LoVo (cell line): ENCODE data around the gene PFN3.
A peak's percentile ranks its signal among the peaks of the same experiment; 100 is the strongest.
"Not testable (repeated sequence)": the region's sequence is repeated elsewhere in the genome, so short reads cannot be mapped to it uniquely, and the experiment has no call there.

ENCODE experiments used
- DNase-seq: peaks from one replicate; pipeline ENCODE4 v3.0.0-alpha.2; 2016; ENCODE audit warnings: low spot score

Gene PFN3

GRCh38 chr5:177393206-177393765 is 7.2 kb downstream of the PFN3 start:
- DNase-seq: no peak

DNA sequence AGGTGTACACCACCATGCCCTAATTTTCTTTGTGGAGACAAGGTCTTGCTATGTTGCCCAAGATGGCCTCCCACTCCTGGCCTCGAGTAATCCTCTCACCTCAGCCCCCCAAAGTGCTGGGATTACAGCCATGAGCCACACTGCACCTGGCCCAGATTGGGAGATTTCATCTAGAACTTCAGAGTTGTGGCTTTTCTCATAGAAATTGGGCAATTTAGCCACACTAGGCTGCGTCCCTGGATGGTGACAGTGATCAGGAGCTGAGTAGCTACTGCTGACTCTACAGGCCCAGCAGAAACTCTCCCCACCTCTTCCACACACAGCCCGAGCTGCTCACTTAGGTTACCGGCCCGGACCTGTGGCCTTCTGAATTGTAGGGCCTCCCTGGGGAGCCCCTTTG is 7.7 kb downstream of the PFN3 start:
- no peak for DNase-seq

DNA sequence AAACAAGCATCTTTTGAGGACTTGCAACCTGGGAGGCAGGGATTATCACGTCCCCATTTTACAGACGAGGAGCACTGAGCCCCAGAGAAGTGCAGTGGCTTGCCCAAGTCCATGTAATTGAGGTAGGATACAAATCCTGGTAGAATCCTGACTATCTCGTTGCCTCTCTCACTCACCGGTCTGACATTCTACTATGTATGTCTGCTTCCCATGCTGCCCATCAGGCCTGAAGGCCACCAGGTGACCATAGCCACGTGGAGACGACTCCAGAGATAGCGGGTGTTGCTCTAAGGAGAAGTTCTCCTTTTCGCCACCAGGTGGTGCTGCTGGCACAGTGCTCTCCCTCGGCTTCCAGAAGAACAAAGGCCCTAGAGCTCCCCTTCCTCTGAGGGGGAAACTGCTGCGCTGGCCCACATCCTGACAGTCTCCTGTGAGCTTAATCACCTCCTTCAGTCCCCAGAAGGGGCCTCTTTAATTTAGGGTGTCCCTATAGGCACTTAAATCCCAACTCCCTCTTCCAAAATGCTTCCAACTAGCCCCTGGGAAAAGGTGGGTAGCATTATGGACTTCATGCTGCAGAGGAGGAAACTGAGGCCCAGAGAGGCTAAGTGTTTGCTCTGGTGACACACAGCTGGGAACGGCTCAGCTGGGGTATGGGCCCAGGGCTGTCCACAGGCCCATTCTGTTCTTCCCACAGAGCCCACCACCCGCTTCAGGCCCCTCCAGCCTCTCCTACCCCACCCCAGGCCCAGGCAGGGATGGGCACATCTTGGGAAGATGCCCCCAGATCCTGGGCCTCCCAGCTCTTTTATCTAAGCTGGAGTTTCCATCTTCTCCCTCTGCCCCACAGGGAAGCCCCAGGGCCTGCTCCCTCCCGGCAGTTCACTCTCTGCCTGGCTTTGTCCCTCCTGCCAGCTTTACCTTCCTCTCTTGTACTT is 9.8 kb downstream of the PFN3 start:
- peak; percentile 87 for DNase-seq

- DNase-seq: no peak
These were observed 11.0 kb downstream of the PFN3 start for GRCh38 chr5:177389241-177390169.

DNA sequence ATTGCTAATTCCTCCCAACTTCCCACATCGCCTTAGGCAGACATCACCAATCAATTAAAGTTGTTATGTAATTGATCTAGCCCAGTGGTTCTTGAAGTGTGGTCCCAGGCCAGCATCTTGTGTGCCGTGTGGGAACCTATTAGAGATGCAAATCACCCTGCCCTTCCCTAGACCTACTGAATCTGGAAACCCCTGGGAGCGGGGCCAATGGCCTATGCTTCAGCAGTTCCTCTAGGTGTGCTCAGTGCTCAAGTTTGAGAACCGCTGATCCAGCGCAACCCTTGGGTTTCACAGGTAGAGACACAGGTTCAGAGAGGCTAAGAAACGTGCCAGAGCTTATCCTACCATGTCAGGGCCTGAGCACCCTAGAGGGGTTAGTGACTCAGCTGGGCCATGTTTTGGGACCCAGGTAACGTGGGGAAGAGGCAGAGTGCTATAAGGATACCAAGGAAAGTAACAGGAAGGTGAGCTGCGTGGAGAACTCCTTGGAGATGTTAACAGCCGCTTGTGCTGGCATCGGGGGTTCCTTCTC is 11.9 kb downstream of the PFN3 start:
- no peak for DNase-seq

DNA sequence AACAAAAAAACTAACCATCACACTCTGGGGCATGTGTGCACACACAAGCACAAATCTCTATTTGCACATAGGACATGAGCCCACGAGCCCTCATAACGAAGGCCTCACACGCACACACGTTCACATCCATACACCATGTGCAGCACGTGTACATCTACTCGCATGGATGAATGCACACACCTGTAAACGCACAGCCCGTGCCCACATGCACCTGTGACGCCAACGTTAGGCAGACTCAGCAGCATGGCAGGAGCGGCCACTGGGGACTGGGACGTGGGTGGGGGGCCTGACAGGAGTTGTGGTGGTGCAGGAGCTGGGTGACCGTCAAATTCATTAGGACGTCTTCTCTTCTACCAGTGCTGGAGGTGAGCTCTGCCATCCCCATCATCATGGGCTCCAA is 13.1 kb downstream of the PFN3 start:
- DNase-seq: no peak

- no peak for DNase-seq
These were observed 13.9 kb downstream of the PFN3 start for GRCh38 chr5:177386542-177386941.

DNA sequence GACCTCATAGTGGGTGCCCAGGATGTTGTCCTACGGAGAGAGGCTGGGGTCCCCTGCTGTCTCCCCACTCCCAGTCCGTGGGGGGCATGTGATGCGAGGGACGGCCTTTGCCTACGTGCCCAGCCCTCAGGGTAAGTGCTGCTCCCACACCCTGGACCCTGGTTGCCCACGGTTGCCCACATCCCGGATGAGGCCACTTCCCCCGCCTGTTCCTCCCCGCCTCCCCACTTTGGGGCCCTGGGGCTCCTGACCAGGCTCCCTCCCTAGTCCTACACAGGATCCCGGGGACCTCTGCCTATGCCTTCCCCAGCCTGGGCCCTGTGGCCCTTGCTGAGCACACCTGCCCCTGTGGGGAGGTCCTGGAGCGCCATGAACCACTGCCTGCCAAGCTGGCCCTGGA is 14.7 kb downstream of the PFN3 start:
- DNase-seq: no peak

DNA sequence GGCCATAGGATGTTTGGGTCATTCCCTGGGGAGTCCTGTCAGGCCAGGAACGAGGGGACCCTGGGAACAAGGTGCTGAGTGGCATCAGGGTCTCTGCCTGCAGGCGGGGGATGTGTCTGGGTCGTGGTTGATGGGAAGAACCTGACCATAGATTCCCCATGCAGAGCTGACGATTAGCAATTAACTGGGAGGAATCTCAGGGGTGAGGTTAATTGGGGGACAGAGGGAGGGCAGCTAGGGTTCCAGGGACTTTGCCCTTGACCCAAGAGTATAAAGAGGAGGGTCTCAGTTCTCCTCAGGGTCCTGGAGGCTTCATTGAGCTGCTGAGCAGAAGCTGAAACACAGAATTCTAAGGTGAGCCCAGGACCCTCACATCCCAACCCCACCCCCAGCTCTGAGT is 16.3 kb downstream of the PFN3 start, which contains the start of gene SLC34A1:
SLC34A1 (plus strand) TSS at position 301 of the 400 bp plus-strand sequence. CDS start 1,308 bp downstream, outside the sequence.
- DNase-seq: no peak

DNA sequence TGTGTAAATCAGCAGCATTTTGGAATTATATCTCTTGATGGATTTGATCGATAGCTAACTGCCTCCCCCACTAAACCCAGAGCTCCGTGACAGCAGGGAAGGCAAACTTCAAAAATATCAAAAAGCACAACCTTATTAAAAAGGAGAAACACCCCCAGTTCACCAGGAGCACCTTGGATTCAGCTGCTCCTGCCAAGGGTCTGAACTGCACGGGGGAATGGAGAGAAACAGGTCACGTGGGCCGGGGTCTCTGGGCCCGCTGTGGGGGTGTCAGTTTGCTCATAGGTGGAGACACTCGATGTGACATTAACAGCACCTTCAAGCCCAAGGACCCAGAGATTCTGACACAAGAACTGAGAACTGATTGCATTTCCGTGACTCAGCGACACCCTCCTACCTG is 17.3 kb downstream of the PFN3 start:
- DNase-seq: no peak

GRCh38 chr5:177382423-177383029 is 17.9 kb downstream of the PFN3 start:
- no peak for DNase-seq

- DNase-seq: no peak
These were observed 19.7 kb downstream of the PFN3 start for GRCh38 chr5:177380805-177381126.

GRCh38 chr5:177378884-177379883 is 21.3 kb downstream of the PFN3 start:
- DNase-seq: no peak

DNA sequence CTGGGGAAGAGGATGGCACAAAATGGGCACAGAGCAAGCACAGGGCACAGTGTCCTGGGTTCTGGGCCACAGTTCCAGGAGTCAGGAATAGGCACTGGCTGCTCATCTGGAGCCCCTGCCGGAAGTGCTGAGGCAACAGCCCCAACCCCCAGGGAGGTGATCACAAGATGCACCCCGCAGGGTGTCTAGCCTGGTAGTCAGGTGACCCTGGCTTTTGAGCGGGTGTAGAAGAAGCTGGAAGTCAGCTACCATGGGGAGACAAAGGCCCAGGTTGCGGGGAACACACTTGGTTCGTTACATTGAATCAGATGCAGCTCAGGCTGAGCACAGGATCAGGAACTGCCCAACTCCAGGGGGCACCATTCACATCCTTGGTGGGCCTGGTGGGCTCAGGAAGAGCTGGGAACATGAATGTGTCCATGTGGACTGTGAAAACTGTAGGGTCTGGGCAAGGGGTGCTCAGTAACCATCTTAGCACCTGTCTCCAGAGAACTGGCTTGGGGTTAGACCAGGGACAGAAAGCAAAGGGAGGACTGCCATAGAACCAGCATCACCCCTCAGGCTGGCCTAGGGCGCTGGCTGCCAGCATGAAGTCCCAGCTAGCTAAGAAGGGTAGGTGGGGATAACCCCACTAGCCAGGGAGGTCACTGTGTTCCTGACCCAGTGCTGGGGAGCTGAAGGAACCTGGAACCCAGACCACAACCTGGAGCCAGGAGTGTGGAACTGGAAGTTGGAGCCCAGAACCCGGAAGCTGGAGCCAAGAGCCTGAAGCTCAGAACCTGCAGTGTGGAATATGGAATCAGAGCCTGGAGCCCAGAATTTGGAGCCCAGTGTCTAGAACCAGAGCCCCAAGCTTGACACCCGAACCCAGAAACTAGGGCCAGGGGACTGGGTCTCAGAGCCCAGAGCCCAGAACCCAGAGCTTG is 22.3 kb downstream of the PFN3 start:
- DNase-seq: no peak

DNA sequence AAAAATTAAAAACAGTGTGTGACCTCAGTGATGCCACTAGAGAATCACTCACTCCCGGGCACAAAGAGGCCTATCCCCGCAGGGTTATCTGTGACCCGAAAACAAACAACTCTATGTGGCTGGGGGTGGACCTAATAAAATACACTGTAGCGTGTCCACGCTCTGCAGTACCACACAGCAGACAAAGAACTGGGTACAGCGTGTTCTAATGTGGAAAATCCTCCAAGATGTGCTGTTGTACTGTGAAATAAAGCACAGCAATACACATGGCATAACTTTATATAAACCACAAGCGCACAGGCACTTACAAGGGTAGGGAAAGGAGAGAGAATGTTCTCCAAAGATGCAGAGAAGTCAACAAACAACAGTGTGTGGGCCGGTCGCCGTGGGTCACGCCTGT is 24.4 kb downstream of the PFN3 start:
- no peak for DNase-seq

DNA sequence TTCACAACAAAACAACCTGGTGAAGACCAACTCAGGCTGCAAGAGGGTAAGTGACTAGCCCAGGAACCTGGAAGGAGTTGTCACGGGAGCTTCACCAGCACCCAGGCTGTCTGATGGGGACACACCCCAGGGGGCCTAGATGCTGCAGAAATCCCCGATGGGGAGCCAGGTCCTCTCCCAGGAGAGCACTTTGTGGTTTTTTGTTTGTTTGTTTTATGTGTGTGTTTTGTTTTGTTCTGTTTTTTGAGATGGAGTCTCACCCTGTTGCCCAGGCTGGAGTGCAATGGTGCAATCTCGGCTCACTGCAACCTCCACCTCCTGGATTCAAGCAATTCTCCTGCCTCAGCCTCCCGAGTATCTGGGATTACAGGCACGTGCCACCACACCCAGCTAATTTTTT is 24.9 kb downstream of the PFN3 start:
- not testable (repeated sequence) for DNase-seq

- DNase-seq: no peak
These were observed 26.2 kb downstream of the PFN3 start for GRCh38 chr5:177374211-177374610.

GRCh38 chr5:177373806-177374205 is 26.7 kb downstream of the PFN3 start:
- no peak for DNase-seq

GRCh38 chr5:177372910-177373309 is 27.6 kb downstream of the PFN3 start:
- no peak for DNase-seq
